Measurements from ENCODE around the gene CCDC88B. TPM values are rescaled to one million over a fixed set of nuclear protein-coding genes. Genes with fewer than 3 reads are reported as not detected.

Gene CCDC88B
- polyA plus RNA-seq, 1 donor from 2014 or later, result 1.3 TPM

GRCh38 chr11:64358907-64359711 is 19.1 kb downstream of the CCDC88B start, which contains the start of gene RPS6KA4:
RPS6KA4 (plus strand) TSS chr11:64359162; CDS start chr11:64359236, 74 bp downstream.
- H3F3A ChIP-seq (ENCODE audit: insufficient read depth, low read length, poor library complexity, severe bottlenecking), result no peaks in the 10 kb centered on the region
- H2AFZ ChIP-seq (ENCODE audit: low read depth, low read length), result peak within 1 kb of the TSS; percentile 60
- TF ChIP-seq MXI1 (conservative IDR thresholded peaks at IDR 0.05; ENCODE audit: poor library complexity, severe bottlenecking), result peak; percentile 29
- no peak for TF ChIP-seq EZH2 (IDR thresholded peaks at IDR 0.05; ENCODE audit: borderline replicate concordance, insufficient read depth, low read length, poor library complexity, severe bottlenecking)
- peak; percentile 15 for TF ChIP-seq SMC3 (conservative IDR thresholded peaks at IDR 0.05; ENCODE audit: poor library complexity)
- TF ChIP-seq, protein P1, sequence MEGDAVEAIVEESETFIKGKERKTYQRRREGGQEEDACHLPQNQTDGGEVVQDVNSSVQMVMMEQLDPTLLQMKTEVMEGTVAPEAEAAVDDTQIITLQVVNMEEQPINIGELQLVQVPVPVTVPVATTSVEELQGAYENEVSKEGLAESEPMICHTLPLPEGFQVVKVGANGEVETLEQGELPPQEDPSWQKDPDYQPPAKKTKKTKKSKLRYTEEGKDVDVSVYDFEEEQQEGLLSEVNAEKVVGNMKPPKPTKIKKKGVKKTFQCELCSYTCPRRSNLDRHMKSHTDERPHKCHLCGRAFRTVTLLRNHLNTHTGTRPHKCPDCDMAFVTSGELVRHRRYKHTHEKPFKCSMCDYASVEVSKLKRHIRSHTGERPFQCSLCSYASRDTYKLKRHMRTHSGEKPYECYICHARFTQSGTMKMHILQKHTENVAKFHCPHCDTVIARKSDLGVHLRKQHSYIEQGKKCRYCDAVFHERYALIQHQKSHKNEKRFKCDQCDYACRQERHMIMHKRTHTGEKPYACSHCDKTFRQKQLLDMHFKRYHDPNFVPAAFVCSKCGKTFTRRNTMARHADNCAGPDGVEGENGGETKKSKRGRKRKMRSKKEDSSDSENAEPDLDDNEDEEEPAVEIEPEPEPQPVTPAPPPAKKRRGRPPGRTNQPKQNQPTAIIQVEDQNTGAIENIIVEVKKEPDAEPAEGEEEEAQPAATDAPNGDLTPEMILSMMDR (IDR thresholded peaks at IDR 0.05; ENCODE audit: poor library complexity, severe bottlenecking), result peak; percentile 18
- peak; percentile 8 for TF ChIP-seq RAD21 (conservative IDR thresholded peaks at IDR 0.05)
- no peaks in the 10 kb centered on the region for H3K27me3 ChIP-seq (ENCODE audit: insufficient read depth, low read depth, low read length)
- no peaks in the 10 kb centered on the region for H3K36me3 ChIP-seq (ENCODE audit: insufficient read depth, low read length)
- no peak within 1 kb of the TSS for H3K27ac ChIP-seq (ENCODE audit: low read length)
- H3K9ac ChIP-seq (ENCODE audit: low read length), result peak within 1 kb of the TSS; percentile 71
- no peaks in the 10 kb centered on the region for H3K79me2 ChIP-seq (replicated peaks; ENCODE audit: insufficient read depth, low read length)
- no peaks in the 10 kb centered on the region for H3K9me3 ChIP-seq (ENCODE audit: low read length)
- H3K4me3 ChIP-seq (ENCODE audit: low read length), result peak within 1 kb of the TSS; percentile 75
- H3K9me2 ChIP-seq (ENCODE audit: insufficient read depth, low read length), result no peaks in the 10 kb centered on the region
- H3K4me2 ChIP-seq (ENCODE audit: low read length), result peak within 1 kb of the TSS; percentile 76
- H4K20me1 ChIP-seq (ENCODE audit: insufficient read depth), result no peaks in the 10 kb centered on the region

GRCh38 chr11:64359712-64360445 is 19.9 kb downstream of the CCDC88B start:
- Histone ChIP-seq H4K20me1 (ENCODE audit: insufficient read depth) (no peaks in the 10 kb centered on the region), H3K9me3 (ENCODE audit: low read length) (no peaks in the 10 kb centered on the region), H3F3A (ENCODE audit: insufficient read depth, low read length, poor library complexity, severe bottlenecking) (no peaks in the 10 kb centered on the region), H3K9ac (ENCODE audit: low read length) (peak overlapping the region; percentile 71), H3K79me2 (replicated peaks; ENCODE audit: insufficient read depth, low read length) (no peaks in the 10 kb centered on the region), H2AFZ (ENCODE audit: low read depth, low read length) (peak overlapping the region; percentile 56), H3K9me2 (ENCODE audit: insufficient read depth, low read length) (no peaks in the 10 kb centered on the region), H3K36me3 (ENCODE audit: insufficient read depth, low read length) (no peaks in the 10 kb centered on the region), H3K27ac (ENCODE audit: low read length) (no peak overlapping the region), H3K4me2 (ENCODE audit: low read length) (peak overlapping the region; percentile 76), H3K27me3 (ENCODE audit: insufficient read depth, low read depth, low read length) (no peaks in the 10 kb centered on the region), H3K4me3 (ENCODE audit: low read length) (peak overlapping the region; percentile 75)
- TF ChIP-seq, protein P1 (IDR thresholded peaks at IDR 0.05; ENCODE audit: poor library complexity, severe bottlenecking), result no peak
- TF ChIP-seq EP300 (conservative IDR thresholded peaks at IDR 0.05; ENCODE audit: poor library complexity, severe bottlenecking), result no peak

All from neural cell (in vitro differentiated cells).